ENCODE results near the gene PIK3AP1.
A peak's percentile ranks its signal among the peaks of the same experiment; 100 is the strongest.

PIK3AP1 gene

GRCh38 chr10:96595741-96596140 lies 124.6 kb downstream of the PIK3AP1 start:
- Histone ChIP-seq H2AFZ (ENCODE audit: low read depth, low read length, severe bottlenecking) (no peak overlapping the region), H3K9ac (ENCODE audit: low read length) (no peak overlapping the region), H3K4me2 (ENCODE audit: low read depth, low read length, poor library complexity, severe bottlenecking) (no peak overlapping the region), H3K27me3 (ENCODE audit: low read length) (no peaks in the 10 kb centered on the region), H3F3A (ENCODE audit: insufficient read depth) (peaks cover 46% of the 10 kb centered on the region), H4K20me1 (ENCODE audit: low read depth, low read length) (no peaks in the 10 kb centered on the region; the same call in 1 of the 2 replicates), H3K9me2 (replicated peaks; ENCODE audit: insufficient read depth, low read length) (no peaks in the 10 kb centered on the region), H3K9me3 (ENCODE audit: insufficient read depth, low read length) (no peaks in the 10 kb centered on the region), H3K27ac (ENCODE audit: low read depth, low read length) (no peak overlapping the region), H3K36me3 (ENCODE audit: low read length) (peaks cover 53% of the 10 kb centered on the region), H3K4me3 (ENCODE audit: insufficient read depth, low read length, poor library complexity, severe bottlenecking) (no peak overlapping the region), H3K79me2 (ENCODE audit: insufficient read depth, low read length) (no peaks in the 10 kb centered on the region)
- TF ChIP-seq EZH2phosphoT487 (conservative IDR thresholded peaks at IDR 0.05; ENCODE audit: low read length) (no peak), CTCF (IDR thresholded peaks at IDR 0.05; ENCODE audit: insufficient read depth, low read length, poor library complexity, severe bottlenecking) (no peak)

GRCh38 chr10:96591946-96592345 lies 128.4 kb downstream of the PIK3AP1 start:
- no peaks in the 10 kb centered on the region; the same call in 1 of the 2 replicates for H3K79me2 ChIP-seq (ENCODE audit: insufficient read depth, low read length)
- H3F3A ChIP-seq (ENCODE audit: insufficient read depth) = peaks cover 79% of the 10 kb centered on the region

GRCh38 chr10:96588616-96589419 lies 131.5 kb downstream of the PIK3AP1 start:
- Histone ChIP-seq H3K27me3 (ENCODE audit: low read length) (no peaks in the 10 kb centered on the region), H3F3A (ENCODE audit: insufficient read depth) (peaks cover 65% of the 10 kb centered on the region), H3K9me3 (ENCODE audit: insufficient read depth, low read length) (no peaks in the 10 kb centered on the region), H4K20me1 (ENCODE audit: low read depth, low read length) (peaks cover 5% of the 10 kb centered on the region; the same call in 1 of the 2 replicates), H3K4me3 (ENCODE audit: insufficient read depth, low read length, poor library complexity, severe bottlenecking) (no peak overlapping the region), H2AFZ (ENCODE audit: low read depth, low read length, severe bottlenecking) (no peak overlapping the region), H3K9ac (ENCODE audit: low read length) (no peak overlapping the region), H3K36me3 (ENCODE audit: low read length) (peaks cover 13% of the 10 kb centered on the region), H3K27ac (ENCODE audit: low read depth, low read length) (peak overlapping the region; percentile 2; the same call in 1 of the 2 replicates), H3K4me2 (ENCODE audit: low read depth, low read length, poor library complexity, severe bottlenecking) (peak overlapping the region; percentile 99), H3K9me2 (replicated peaks; ENCODE audit: insufficient read depth, low read length) (no peaks in the 10 kb centered on the region), H3K79me2 (ENCODE audit: insufficient read depth, low read length) (peaks cover 28% of the 10 kb centered on the region)
- TF ChIP-seq CTCF (IDR thresholded peaks at IDR 0.05; ENCODE audit: insufficient read depth, low read length, poor library complexity, severe bottlenecking) (no peak), EZH2phosphoT487 (conservative IDR thresholded peaks at IDR 0.05; ENCODE audit: low read length) (no peak)

More at GRCh38 chr10:96591946-96592345, 128.4 kb downstream of the PIK3AP1 start:
- H3K4me3 ChIP-seq (ENCODE audit: insufficient read depth, low read length, poor library complexity, severe bottlenecking) = no peak overlapping the region
- H2AFZ ChIP-seq (ENCODE audit: low read depth, low read length, severe bottlenecking) = no peak overlapping the region
- H3K4me2 ChIP-seq (ENCODE audit: low read depth, low read length, poor library complexity, severe bottlenecking) = no peak overlapping the region
- H3K9me2 ChIP-seq (replicated peaks; ENCODE audit: insufficient read depth, low read length) = no peaks in the 10 kb centered on the region
- no peak overlapping the region for H3K27ac ChIP-seq (ENCODE audit: low read depth, low read length)
- no peak for TF ChIP-seq CTCF (IDR thresholded peaks at IDR 0.05; ENCODE audit: insufficient read depth, low read length, poor library complexity, severe bottlenecking)
- no peaks in the 10 kb centered on the region for H3K27me3 ChIP-seq (ENCODE audit: low read length)
- no peaks in the 10 kb centered on the region; the same call in 1 of the 2 replicates for H4K20me1 ChIP-seq (ENCODE audit: low read depth, low read length)
- H3K9ac ChIP-seq (ENCODE audit: low read length) = no peak overlapping the region
- H3K36me3 ChIP-seq (ENCODE audit: low read length) = peaks cover 40% of the 10 kb centered on the region
- no peaks in the 10 kb centered on the region for H3K9me3 ChIP-seq (ENCODE audit: insufficient read depth, low read length)
